Activated CD8-positive, alpha-beta memory T cell treated with anti-CD3 and anti-CD28 coated beads for 36 hours (primary cell): ENCODE results near the gene PPL. TPM values are rescaled to one million over a fixed set of nuclear protein-coding genes. Genes with fewer than 3 reads are reported as not detected.
"Not testable (repeated sequence)": the region's sequence is repeated elsewhere in the genome, so short reads cannot be mapped to it uniquely, and the experiment has no call there.

Experiments used
- CTCF ChIA-PET: fragments of 350-600 bp; sonication (Branson Sonifier 250); formaldehyde crosslinking; loops from one replicate; lab custom pipeline; 2021; ENCODE audit warnings: antibody characterized with exemption; lab: Charles Lee
- POLR2A ChIA-PET: fragments of 350-600 bp; sonication (Branson Sonifier 250); formaldehyde crosslinking; loops from one replicate; lab custom pipeline; 2021; ENCODE audit warnings: antibody characterized with exemption; lab: Charles Lee
- total RNA-seq, 2 experiments: library from RNA; stranded (reverse); gene quantifications; one replicate each; pipeline ENCODE4 v1.2.3, GENCODE V29; 2021

Gene PPL
- total RNA-seq, 2 experiments from 2014 or later: not detected

DNA sequence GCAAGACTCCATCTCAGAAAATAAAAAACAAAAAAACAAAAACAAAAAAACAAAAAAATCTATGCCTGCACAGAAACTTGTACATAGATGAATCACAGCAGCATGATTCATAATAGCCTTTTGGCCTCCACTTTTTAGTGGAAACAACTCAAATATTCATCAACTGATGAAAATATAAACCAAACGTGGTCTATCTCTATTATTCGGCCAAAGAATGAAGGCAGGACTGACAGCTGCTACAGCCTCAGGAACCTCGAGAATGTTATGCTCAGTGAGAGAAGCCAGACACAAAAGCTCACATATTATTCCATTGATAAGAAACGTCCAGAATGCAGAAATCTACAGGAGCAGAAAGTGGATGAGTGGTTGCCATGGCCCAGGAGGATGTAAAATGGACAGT, 19.8 kb downstream of the PPL start:
- ChIA-PET CTCF (no interaction called here), POLR2A (no interaction called here)

GRCh38 chr16:4915226-4915761, 21.7 kb downstream of the PPL start:
- ChIA-PET CTCF (no interaction called here), POLR2A (no interaction called here)

- POLR2A ChIA-PET: no interaction called here
- CTCF ChIA-PET: no interaction called here
These were observed 22.3 kb downstream of the PPL start for GRCh38 chr16:4914528-4915225.

GRCh38 chr16:4913774-4914525, 23.0 kb downstream of the PPL start:
- ChIA-PET POLR2A (no interaction called here), CTCF (no interaction called here)

DNA sequence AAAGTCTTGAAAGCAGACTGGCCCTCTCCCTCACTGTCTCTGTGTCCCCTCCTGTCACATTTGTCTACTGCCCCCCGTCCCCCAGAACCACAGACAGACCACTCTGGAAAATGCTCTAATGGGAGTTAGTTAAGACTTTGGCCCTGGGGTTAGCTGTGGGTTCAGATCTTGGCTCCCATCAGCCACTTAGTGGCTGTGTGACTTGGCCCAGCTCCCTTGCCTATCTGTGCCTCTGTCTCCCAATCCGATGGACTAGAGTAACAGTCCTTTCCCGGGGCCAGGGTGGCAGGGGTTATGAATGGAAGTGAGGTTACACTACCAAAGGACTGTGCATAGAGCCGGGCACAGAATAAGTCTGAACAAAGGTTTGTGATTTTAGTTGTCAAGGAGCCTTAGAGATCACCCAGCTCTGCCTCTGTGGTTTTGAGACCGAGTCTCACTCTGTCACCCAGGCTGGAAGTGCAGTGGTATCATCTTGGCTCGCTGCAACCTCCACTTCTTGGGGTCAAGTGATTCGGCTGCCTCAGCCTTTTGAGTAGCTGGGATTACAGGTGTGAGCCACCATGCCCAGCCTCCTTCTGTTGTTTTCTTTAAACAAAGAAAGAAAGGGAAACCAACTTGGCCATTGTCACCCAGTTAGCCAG, 23.7 kb downstream of the PPL start:
- ChIA-PET POLR2A (no interaction called here), CTCF (no interaction called here)

GRCh38 chr16:4911970-4912386, 25.0 kb downstream of the PPL start:
- ChIA-PET CTCF (no interaction called here), POLR2A (no interaction called here)

GRCh38 chr16:4910828-4911227, 26.1 kb downstream of the PPL start:
- ChIA-PET POLR2A (interaction anchor here (0.6 kb wide), 1 partner anchor 75 kb away, joined by 3 read pairs; no protein-coding TSS in a partner anchor), CTCF (interaction anchor here (0.6 kb wide), 1 partner anchor 207 kb away, joined by 4 read pairs; no protein-coding TSS in a partner anchor)

DNA sequence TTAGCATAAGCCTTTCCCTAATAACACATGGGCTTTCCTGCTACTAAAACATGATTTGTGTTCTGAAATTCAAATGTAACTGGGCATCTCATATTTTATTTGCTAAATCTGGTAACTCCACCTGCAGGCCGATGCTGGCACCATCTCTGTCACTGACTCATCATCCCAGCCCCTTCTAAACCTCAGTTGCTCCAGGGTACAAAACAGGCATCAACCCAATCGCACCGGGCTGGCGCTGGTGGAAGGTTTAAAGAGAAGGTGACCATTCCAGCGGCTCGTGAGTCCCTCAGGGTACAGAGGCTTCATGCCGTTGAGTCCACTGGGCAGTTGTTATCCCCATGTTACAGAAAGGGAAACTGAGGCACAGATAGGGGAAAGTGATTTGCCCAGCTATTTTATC, 27.1 kb downstream of the PPL start:
- POLR2A ChIA-PET: no interaction called here
- CTCF ChIA-PET: no interaction called here

DNA sequence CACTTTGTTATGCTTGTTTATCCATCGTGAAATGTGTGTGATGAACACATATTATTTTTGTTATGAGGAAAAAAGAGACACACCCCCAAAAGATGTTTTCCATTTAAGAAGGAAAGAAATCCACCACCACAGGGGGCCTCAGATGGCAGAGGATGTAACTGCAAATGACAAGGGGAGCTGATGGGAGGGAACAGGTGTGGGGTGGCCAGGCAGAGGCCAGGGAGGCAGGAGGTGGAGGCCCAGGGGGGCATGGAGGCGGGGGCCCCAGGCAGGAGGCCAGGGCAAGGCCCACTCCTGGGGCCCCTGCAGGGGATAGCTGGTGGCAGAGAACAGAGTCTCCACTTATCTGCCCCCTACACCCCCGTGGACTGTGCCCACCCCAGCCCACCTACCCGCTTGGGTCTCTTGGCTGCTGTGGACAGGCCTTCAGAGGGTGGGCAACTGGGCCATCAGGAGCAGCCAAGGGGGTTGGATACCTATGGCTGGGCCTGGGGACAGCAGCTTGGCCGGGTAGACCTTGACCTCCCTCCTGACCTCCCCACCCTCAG, 28.0 kb downstream of the PPL start:
- ChIA-PET POLR2A (no interaction called here), CTCF (no interaction called here)

DNA sequence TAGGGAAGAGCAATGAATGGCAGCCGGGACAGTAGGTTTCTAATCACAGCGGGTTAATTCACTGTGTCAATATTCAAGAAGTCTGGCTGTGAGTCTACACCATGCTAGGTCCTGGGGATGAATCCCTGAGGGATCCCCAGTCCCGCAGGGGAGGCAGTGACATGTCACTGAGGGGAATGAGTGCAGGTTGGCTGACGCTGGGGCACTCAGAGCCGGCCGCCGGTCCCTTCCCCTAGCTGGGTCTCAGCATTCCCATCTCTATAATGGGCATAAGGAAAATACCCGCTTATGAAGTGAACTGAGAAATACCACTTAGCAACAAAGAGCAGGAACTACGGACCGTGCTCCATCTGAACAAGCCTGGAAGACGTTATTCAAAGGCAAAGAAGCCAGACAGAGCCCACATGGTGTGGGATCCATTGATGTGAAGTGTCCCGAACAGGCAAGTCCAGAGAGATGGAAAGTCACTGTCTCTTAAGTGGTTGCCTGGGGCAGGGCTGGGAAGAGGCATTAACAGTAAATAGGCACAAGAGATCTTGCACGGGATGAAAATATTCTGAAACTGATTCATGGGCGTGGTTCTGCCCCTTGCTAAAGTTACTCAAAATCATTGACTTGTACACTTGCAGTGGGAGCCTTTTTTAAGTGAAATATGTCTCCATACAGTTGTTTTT, 31.9 kb downstream of the PPL start:
- ChIA-PET POLR2A (no interaction called here), CTCF (interaction anchor here (0.6 kb wide), 1 partner anchor 553 kb away, joined by 3 read pairs; no protein-coding TSS in a partner anchor)

GRCh38 chr16:4904108-4904941, 32.6 kb downstream of the PPL start:
- CTCF ChIA-PET: interaction anchor here (0.6 kb wide), 1 partner anchor 552 kb away, joined by 3 read pairs; no protein-coding TSS in a partner anchor
- POLR2A ChIA-PET: no interaction called here

DNA sequence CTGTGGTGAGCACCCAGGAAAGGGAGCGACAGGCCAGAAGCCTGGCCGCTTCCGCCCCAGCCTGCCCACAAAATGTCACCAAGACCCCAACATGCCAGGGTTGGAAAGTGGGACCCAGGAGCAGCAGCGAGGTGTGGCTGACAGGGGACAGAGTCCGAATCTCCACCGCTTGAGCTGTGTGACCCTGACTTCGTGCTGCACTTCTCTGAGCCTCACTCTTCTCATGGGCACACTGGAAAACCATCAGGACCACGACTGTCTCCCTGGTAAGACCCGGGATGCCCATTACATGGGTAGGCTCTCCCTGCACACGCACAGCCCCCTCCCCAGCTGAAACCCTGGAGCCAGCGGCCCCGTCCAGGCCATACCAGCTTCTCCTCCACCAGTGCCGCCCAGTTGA, 34.9 kb downstream of the PPL start:
- ChIA-PET CTCF (no interaction called here), POLR2A (no interaction called here)

GRCh38 chr16:4900750-4901149, 36.2 kb downstream of the PPL start:
- POLR2A ChIA-PET: no interaction called here
- CTCF ChIA-PET: no interaction called here

- POLR2A ChIA-PET: no interaction called here
- CTCF ChIA-PET: no interaction called here
These were observed 36.9 kb downstream of the PPL start for GRCh38 chr16:4900036-4900435.

GRCh38 chr16:4899474-4899846, 37.5 kb downstream of the PPL start:
- ChIA-PET CTCF (no interaction called here), POLR2A (no interaction called here)

GRCh38 chr16:4898811-4899473, 38.0 kb downstream of the PPL start:
- ChIA-PET CTCF (no interaction called here), POLR2A (no interaction called here)

DNA sequence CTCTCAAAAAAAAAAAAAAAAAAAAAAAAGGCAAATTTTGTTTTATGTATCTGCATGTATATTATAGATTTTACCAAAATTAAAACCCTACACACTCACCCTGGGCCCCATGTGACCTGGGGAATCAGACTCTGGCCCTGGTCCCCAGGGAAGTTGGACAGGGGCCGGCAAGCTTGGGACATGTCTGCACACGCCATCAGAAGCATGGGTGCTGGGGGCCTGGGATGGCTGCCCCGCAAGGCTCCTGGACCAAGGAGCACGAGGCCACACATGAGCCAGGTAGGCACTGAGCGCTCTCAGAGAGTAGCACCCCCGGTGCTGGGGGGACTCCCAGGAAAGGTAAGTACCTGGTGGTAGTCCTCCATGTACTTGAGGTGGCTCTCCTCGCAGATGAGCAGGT, 39.6 kb downstream of the PPL start:
- POLR2A ChIA-PET: no interaction called here
- CTCF ChIA-PET: no interaction called here

DNA sequence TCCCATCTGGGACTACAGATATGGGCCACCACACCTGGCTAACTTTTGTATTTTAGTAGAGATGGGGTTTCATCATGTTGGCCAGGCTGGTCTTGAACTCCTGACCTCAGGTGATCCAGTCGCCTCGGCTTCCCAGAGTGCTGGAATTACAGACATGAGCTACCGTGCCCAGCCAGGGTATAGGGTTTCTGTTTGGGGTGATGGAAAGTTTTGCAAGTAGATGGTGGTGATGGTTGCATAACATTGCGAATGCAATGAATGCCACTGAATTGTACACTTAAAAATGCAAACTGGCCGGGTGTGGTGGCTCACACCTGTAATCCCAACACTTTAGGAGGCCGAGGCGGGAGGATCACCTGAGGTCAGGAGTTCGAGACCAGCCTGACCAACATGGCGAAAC, 40.2 kb downstream of the PPL start:
- POLR2A ChIA-PET: not testable (repeated sequence)
- CTCF ChIA-PET: interaction anchor here (0.6 kb wide), 1 partner anchor 183 kb away, joined by 4 read pairs; no protein-coding TSS in a partner anchor
